DND-41 (cell line): ENCODE measurements around the gene SEPTIN3.

Experiments used
- CTCF ChIP-seq: IDR thresholded peaks from 2 replicates; pipeline ENCODE4 v1.5.1; 2012; ENCODE audit warnings: borderline replicate concordance, low read length, moderate library complexity, mild to moderate bottlenecking; ENCODE audit not compliant: poor library complexity, severe bottlenecking; ENCODE audit errors: extremely low read depth
- EZH2 ChIP-seq: IDR thresholded peaks from 3 replicates; pipeline ENCODE4 v1.6.1; 2012; ENCODE audit warnings: borderline replicate concordance, low read depth, mild to moderate bottlenecking, moderate library complexity, low read length, inconsistent platforms; ENCODE audit not compliant: severe bottlenecking

DNA sequence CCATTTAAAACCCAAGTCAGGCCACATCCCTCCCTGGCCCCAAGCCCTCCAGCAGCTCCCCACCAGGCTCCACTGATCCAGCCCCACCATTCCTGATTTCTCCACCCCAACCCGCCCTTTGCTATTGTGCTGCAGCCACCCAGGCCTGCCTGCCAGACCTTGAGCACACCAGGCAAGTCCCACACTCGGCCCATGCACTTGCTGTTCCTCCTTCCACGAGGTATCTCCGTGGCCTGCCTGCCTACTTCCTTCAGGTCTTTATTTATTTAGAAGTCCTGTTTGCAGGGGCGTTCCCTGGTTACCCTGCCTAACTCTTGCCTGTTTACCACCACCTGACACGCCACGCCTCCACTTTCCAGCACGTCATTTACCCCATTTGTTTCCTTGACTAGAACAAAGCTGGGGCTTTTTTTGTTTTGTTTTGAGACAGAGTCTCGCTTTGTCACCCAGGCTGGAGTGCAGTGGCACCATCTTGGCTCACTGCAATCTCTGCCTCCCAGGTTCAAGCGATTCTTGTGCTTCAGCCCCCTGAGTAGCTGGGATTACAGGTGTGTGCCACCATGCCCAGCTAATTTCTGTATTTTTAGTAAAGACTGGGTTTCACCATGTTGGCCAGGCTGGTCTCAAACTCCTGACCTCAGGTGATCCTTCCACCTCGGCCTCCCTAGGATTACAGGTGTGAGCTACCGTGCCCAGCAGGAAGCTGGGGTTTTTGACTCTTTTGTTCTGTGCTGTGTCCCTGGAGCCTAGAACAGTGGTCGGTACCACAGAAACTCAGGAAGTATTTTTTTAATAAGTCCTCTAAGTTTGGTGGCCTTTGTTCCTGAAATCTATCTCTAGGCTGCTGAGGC, 29.0 kb upstream of the SEPTIN3 start:
- TF ChIP-seq CTCF (no peak), EZH2 (no peak)
